SK-N-SH (cell line): ENCODE results near the gene FXR1. TPM values are rescaled to one million over a fixed set of nuclear protein-coding genes. Genes with fewer than 3 reads are reported as not detected.
A peak's percentile ranks its signal among the peaks of the same experiment; 100 is the strongest.

Source experiments
- CTCF ChIA-PET: fragments of 300-600, 350-600 bp; formaldehyde crosslinking; extraction: SDS; loops from one replicate; lab custom pipeline; 2021; lab: Yijun Ruan, JAX
- POLR2A ChIA-PET: fragments of 350-600 bp; sonication (Branson Sonifier 250); formaldehyde crosslinking; extraction: SDS; loops from one replicate; lab custom pipeline; 2020; ENCODE audit warnings: antibody characterized with exemption, inconsistent platforms; lab: Yijun Ruan, JAX
- DNase-seq: peaks from one replicate; pipeline ENCODE4 v3.0.0; 2012
- H2AFZ ChIP-seq: fragments of 200-600 bp; sonication (generic); 2 replicates; pipeline ENCODE4 v1.8.1; 2016; ENCODE audit warnings: antibody characterized with exemption, mild to moderate bottlenecking, low read depth
- H3F3A ChIP-seq: fragments of 200-600 bp; sonication (generic); replicated peaks from 2 replicates; pipeline ENCODE3; 2016; ENCODE audit warnings: antibody characterized with exemption, mild to moderate bottlenecking; ENCODE audit not compliant: insufficient read depth
- H3K27ac ChIP-seq, 2 experiments: fragments of 200-500 bp in 1 of 2; fragments of 200-600 bp in 1 of 2; sonication (Bioruptor generic) in 1 of 2; sonication (generic), shearing (Covaris generic) in 1 of 2; 2 replicates each; pipeline versions ENCODE4 v1.5.1 to v1.6.1; 2014 to 2016; ENCODE audit warnings: low read depth in 2 of 2, inconsistent platforms in 1 of 2, low read length in 1 of 2, mild to moderate bottlenecking in 1 of 2, mixed read lengths in 1 of 2
- H3K27me3 ChIP-seq: fragments of 200-600 bp; sonication (generic), shearing (Covaris generic); 2 replicates; pipeline ENCODE4 v1.6.1; 2016; ENCODE audit warnings: mixed run types; ENCODE audit not compliant: insufficient read depth
- H3K36me3 ChIP-seq, 2 experiments: fragments of 200-500 bp in 1 of 2; fragments of 200-600 bp in 1 of 2; sonication (Bioruptor generic) in 1 of 2; sonication (generic) in 1 of 2; replicated peaks in 1 of 2; 2 replicates each; pipeline versions ENCODE3 to v1.5.1; 2014 to 2016; ENCODE audit warnings: low read length in 1 of 2, mild to moderate bottlenecking in 1 of 2; ENCODE audit not compliant: insufficient read depth in 2 of 2, control insufficient read depth in 1 of 2
- H3K4me1 ChIP-seq, 2 experiments: fragments of 200-500 bp in 1 of 2; fragments of 200-600 bp in 1 of 2; sonication (Bioruptor generic) in 1 of 2; sonication (generic), shearing (Covaris generic) in 1 of 2; 2 replicates each; pipeline versions ENCODE4 v1.5.1 to v1.6.1; 2014 to 2016; ENCODE audit warnings: low read depth in 1 of 2, low read length in 1 of 2, mixed run types in 1 of 2; ENCODE audit not compliant: insufficient read depth in 2 of 2, control insufficient read depth in 1 of 2
- H3K4me2 ChIP-seq: fragments of 200-600 bp; sonication (generic), shearing (Covaris generic); 2 replicates; pipeline ENCODE4 v1.6.1; 2017; ENCODE audit warnings: mixed run types
- H3K4me3 ChIP-seq, 2 experiments: fragments of 200-500 bp in 1 of 2; fragments of 200-600 bp in 1 of 2; sonication (Bioruptor generic) in 1 of 2; sonication (generic), shearing (Covaris generic) in 1 of 2; 2 replicates each; pipeline versions ENCODE4 v1.5.1 to v1.8.1; 2014 to 2016; ENCODE audit warnings: low read depth in 2 of 2, inconsistent platforms in 1 of 2, low read length in 1 of 2, mild to moderate bottlenecking in 1 of 2, mixed read lengths in 1 of 2, moderate library complexity in 1 of 2
- H3K79me2 ChIP-seq: fragments of 200-600 bp; sonication (generic); 2 replicates; pipeline ENCODE4 v1.8.1; 2017; ENCODE audit warnings: mild to moderate bottlenecking; ENCODE audit not compliant: insufficient read depth
- H3K9ac ChIP-seq: fragments of 200-600 bp; sonication (generic); 2 replicates; pipeline ENCODE4 v1.6.1; 2017; ENCODE audit warnings: mixed run types
- H3K9me2 ChIP-seq: fragments of 200-600 bp; sonication (generic); 2 replicates; pipeline ENCODE4 v1.6.1; 2017; ENCODE audit warnings: mixed run types
- H3K9me3 ChIP-seq: fragments of 200-600 bp; sonication (generic); 2 replicates; pipeline ENCODE4 v1.6.1; 2017; ENCODE audit warnings: mixed run types, mild to moderate bottlenecking, moderate library complexity
- H4K20me1 ChIP-seq: fragments of 200-600 bp; sonication (generic); 2 replicates; pipeline ENCODE4 v1.6.1; 2017; ENCODE audit warnings: mild to moderate bottlenecking, mixed run types; ENCODE audit not compliant: insufficient read depth
- ELF1 ChIP-seq: IDR thresholded peaks from 2 replicates; pipeline ENCODE4 v1.4.0; 2012
- FOSL2 ChIP-seq: IDR thresholded peaks from 2 replicates; pipeline ENCODE4 v1.4.0; 2012; ENCODE audit warnings: low read depth, mild to moderate bottlenecking, moderate library complexity, borderline replicate concordance
- FOXJ3 ChIP-seq: sonication (generic); formaldehyde crosslinking; IDR thresholded peaks from 2 replicates; pipeline ENCODE4 v1.5.1; 2020; ENCODE audit warnings: mild to moderate bottlenecking, missing genetic modification reagents
- GABPA ChIP-seq: IDR thresholded peaks from 2 replicates; pipeline ENCODE4 v1.4.0; 2012; ENCODE audit warnings: low read depth, mild to moderate bottlenecking
- GATA2 ChIP-seq: sonication (generic); formaldehyde crosslinking; IDR thresholded peaks from 2 replicates; pipeline ENCODE4 v1.5.0; 2020; ENCODE audit warnings: mild to moderate bottlenecking, missing genetic modification reagents
- JUND ChIP-seq: IDR thresholded peaks from 2 replicates; pipeline ENCODE4 v1.4.0; 2012
- MEF2A ChIP-seq: IDR thresholded peaks from 2 replicates; pipeline ENCODE4 v1.4.0; 2012; ENCODE audit warnings: low read depth, borderline replicate concordance
- RAD21 ChIP-seq: IDR thresholded peaks from 2 replicates; pipeline ENCODE4 v1.6.1; 2012; ENCODE audit warnings: mild to moderate bottlenecking, low read length
- RFX5 ChIP-seq: IDR thresholded peaks from 2 replicates; pipeline ENCODE4 v1.6.1; 2012; ENCODE audit warnings: mild to moderate bottlenecking, improper control_type of control experiment, low read length
- TAF1 ChIP-seq: IDR thresholded peaks from 2 replicates; pipeline ENCODE4 v1.6.1; 2012; ENCODE audit warnings: low read depth, mild to moderate bottlenecking, low read length, moderate library complexity, borderline replicate concordance
- TEAD4 ChIP-seq: IDR thresholded peaks from 2 replicates; pipeline ENCODE4 v1.4.0; 2012; ENCODE audit warnings: mild to moderate bottlenecking, borderline replicate concordance; ENCODE audit not compliant: insufficient read depth
- YY1 ChIP-seq: IDR thresholded peaks from 2 replicates; pipeline ENCODE4 v1.4.0; 2012; ENCODE audit warnings: low read depth, mild to moderate bottlenecking
- WGBS: methylation state at CpG from one replicate; pipeline ENCODE4 v1.1.6; 2017; ENCODE audit warnings: low lambda C conversion rate; 5-methylcytosine and 5-hydroxymethylcytosine counted together
- polyA plus RNA-seq, 3 experiments: library from polyadenylated mRNA; depleted of rRNA; stranded (reverse); fragments of >200 nt; gene quantifications; 2 replicates each; pipeline ENCODE4 v1.2.3, GENCODE V29; 2012
- TF ChIP-seq, protein P1 (sequence below): IDR thresholded peaks from 2 replicates; pipeline ENCODE4 v1.4.0; 2012; ENCODE audit warnings: low read depth, borderline replicate concordance
- TF ChIP-seq, protein P2 (sequence below): fragments of 150-350 bp; IDR thresholded peaks from 2 replicates; pipeline ENCODE4 v1.6.1; 2016; ENCODE audit warnings: mild to moderate bottlenecking, low read depth, low read length

The FXR1 gene
- polyA plus RNA-seq, 1 of the 3 experiments (the other 2 are of a cell fraction) = 114 TPM

DNA sequence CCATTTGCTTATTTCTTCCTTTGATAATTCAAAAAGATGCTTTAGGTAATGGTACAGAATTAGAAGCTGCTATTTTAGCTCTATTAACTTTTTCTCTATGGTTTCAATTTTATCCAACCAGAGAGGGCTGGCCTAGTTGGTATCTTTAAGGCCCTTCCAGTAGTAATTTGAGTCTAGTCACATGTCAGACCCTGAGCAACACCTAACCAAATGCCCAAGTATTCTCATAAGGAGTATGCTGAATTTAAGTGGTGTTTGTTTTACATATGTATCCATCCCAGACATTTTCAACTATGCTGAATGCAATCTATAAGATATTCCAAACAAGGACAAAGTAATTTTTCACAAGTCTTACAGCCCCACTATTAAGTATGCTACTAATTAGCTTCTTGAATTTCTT, 67.5 kb downstream of the FXR1 start:
- H3K4me2 ChIP-seq = no peak overlapping the region
- ChIA-PET CTCF (interaction anchor here (0.9 to 1.3 kb wide), 2 partner anchors 10 to 18 kb away, joined by 3 read pairs; no protein-coding TSS in a partner anchor), POLR2A (no interaction called here)
- H3K9me3 ChIP-seq = no peaks in the 10 kb centered on the region
- H3K4me3 ChIP-seq = no peak overlapping the region
- no peaks in the 10 kb centered on the region for H4K20me1 ChIP-seq
- DNase-seq = no peak
- H3K27me3 ChIP-seq = no peaks in the 10 kb centered on the region
- no peaks in the 10 kb centered on the region for H3K9me2 ChIP-seq
- TF ChIP-seq GATA2 (CRISPR knock-in tag) (no peak), MEF2A (no peak), FOSL2 (no peak), YY1 (no peak)
- TF ChIP-seq, protein P1, sequence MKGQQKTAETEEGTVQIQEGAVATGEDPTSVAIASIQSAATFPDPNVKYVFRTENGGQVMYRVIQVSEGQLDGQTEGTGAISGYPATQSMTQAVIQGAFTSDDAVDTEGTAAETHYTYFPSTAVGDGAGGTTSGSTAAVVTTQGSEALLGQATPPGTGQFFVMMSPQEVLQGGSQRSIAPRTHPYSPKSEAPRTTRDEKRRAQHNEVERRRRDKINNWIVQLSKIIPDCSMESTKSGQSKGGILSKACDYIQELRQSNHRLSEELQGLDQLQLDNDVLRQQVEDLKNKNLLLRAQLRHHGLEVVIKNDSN = no peak
- peak overlapping the region in 1 of 2 experiments; percentile 36; a peak in 2 of 4 replicates for H3K27ac ChIP-seq
- no peaks in the 10 kb centered on the region for H3K4me1 ChIP-seq
- H2AFZ ChIP-seq = no peak overlapping the region
- H3K9ac ChIP-seq = no peak overlapping the region
- peaks cover under 1% of the 10 kb centered on the region; the same call in 1 of the 2 replicates for H3K79me2 ChIP-seq
- H3F3A ChIP-seq = peaks cover 25% of the 10 kb centered on the region
- peaks cover 68 to 86% of the 10 kb centered on the region in 2 experiments for H3K36me3 ChIP-seq

DNA sequence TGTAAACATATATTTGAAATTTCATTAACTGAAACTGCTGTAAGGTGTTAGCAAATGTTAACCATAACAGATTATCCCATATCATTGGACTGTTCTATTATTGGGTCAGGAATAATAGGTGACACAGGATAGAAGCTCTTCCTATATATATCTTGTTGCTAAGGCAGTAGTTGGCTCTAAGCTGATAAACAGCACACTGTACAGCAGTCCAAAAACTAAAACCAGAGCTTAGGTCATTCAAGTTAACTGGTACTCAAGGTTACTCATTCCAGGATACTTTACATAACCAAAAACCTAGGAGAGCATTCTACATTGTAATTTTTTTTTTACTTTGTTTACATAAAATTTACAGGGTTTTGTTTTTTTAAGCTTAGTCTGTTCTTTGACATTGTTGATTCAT, 68.1 kb downstream of the FXR1 start:
- H3K9me2 ChIP-seq = no peaks in the 10 kb centered on the region
- H3F3A ChIP-seq = peaks cover 29% of the 10 kb centered on the region
- no peaks in the 10 kb centered on the region for H4K20me1 ChIP-seq
- ChIA-PET POLR2A (no interaction called here), CTCF (interaction anchor here (0.9 to 1.3 kb wide), 2 partner anchors 11 to 19 kb away, joined by 3 read pairs; no protein-coding TSS in a partner anchor)
- H3K4me1 ChIP-seq = no peaks in the 10 kb centered on the region
- no peaks in the 10 kb centered on the region for H3K9me3 ChIP-seq
- no peak for TF ChIP-seq RFX5
- no peak for TF ChIP-seq GABPA
- TF ChIP-seq FOSL2 = no peak
- no peak for TF ChIP-seq RAD21
- no peak overlapping the region for H3K4me2 ChIP-seq
- peaks cover 67 to 86% of the 10 kb centered on the region in 2 experiments for H3K36me3 ChIP-seq
- H3K27me3 ChIP-seq = no peaks in the 10 kb centered on the region
- no peak overlapping the region for H3K4me3 ChIP-seq
- DNase-seq = no peak
- peak overlapping the region in 1 of 2 experiments; percentile 36; a peak in 2 of 4 replicates for H3K27ac ChIP-seq
- H3K79me2 ChIP-seq = peaks cover 6% of the 10 kb centered on the region; the same call in 1 of the 2 replicates
- H2AFZ ChIP-seq = no peak overlapping the region
- no peak overlapping the region for H3K9ac ChIP-seq

DNA sequence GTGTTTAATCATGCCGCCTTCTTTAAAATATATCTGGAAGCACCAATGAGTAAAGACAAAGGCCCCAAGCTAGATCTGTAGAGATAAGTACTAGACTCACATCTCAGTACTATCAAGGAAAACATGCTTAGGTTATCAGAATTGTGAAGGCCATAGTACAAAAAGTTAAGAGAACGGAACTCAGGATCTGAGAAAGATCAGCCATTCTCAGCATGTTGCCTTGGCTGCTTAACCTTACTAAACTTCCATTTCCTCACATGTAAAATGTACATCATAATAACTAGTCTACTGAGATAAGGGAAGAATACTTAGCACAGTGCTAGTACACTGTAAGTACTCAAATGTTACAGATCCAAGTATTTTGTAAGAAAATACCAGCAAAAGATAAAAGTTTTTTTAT, 69.4 kb downstream of the FXR1 start:
- TF ChIP-seq TEAD4 (no peak), ELF1 (no peak), FOXJ3 (CRISPR knock-in tag) (no peak), TAF1 (no peak), JUND (no peak), RFX5 (no peak)
- TF ChIP-seq, protein P2, sequence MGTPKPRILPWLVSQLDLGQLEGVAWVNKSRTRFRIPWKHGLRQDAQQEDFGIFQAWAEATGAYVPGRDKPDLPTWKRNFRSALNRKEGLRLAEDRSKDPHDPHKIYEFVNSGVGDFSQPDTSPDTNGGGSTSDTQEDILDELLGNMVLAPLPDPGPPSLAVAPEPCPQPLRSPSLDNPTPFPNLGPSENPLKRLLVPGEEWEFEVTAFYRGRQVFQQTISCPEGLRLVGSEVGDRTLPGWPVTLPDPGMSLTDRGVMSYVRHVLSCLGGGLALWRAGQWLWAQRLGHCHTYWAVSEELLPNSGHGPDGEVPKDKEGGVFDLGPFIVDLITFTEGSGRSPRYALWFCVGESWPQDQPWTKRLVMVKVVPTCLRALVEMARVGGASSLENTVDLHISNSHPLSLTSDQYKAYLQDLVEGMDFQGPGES = no peak
- TF ChIP-seq, protein P1 = no peak

More for the DNA sequence above, 69.4 kb downstream of the FXR1 start:
- Histone ChIP-seq H2AFZ (no peak overlapping the region), H3K9ac (no peak overlapping the region), H3K9me3 (no peaks in the 10 kb centered on the region), H3K4me1 (no peaks in the 10 kb centered on the region), H3K79me2 (peaks cover 18% of the 10 kb centered on the region), H3F3A (peaks cover 27% of the 10 kb centered on the region), H3K27me3 (no peaks in the 10 kb centered on the region), H4K20me1 (no peaks in the 10 kb centered on the region), H3K9me2 (no peaks in the 10 kb centered on the region), H3K4me3 (no peak overlapping the region), H3K27ac (no peak overlapping the region), H3K36me3 (peaks cover 62 to 79% of the 10 kb centered on the region in 2 experiments), H3K4me2 (no peak overlapping the region)
- 100% methylated on average over 2 of the region's 2 CpGs for WGBS
- DNase-seq = no peak
- CTCF ChIA-PET = no interaction called here
- POLR2A ChIA-PET = no interaction called here
